GM04504 (cell line): Measurements from ENCODE around the gene CFAP61.
"Not testable (repeated sequence)": the region's sequence is repeated elsewhere in the genome, so short reads cannot be mapped to it uniquely, and the experiment has no call there.

Experiments used
- DNase-seq: peaks from one replicate; pipeline ENCODE4 v3.0.0-alpha.2; 2012; ENCODE audit warnings: low read depth

Gene CFAP61

DNA sequence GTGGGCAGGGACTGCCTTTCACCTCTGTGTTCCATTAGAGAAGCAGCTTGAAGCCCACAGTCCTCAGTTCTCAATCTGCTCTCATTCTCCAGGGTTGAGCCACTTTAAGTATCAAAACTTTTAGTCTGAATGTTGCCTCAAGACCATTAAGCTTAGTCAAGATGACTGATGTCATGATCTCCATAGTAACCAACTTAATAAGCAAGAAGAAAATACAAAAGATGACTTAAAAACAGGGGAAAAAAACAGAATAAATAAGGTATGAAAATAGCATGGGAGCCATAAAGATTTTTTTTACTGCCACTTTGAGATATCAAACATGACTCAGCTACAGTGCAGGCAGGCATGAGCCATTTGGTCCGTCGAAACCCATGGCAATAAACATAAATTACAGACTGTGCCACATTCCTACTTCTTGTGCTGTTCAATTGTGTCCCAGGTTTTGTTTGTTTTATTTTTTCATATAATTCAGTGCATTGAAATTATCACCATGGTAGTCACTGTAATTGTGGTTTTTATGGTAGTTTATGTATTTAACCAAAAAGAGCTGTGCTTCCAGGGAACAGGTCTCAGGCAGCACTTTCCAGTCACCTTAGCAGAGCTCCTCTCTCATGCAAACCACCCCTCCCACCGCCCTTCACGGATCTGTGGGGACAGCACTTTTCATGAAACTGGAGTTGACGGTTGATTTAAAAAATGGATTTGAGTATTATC is 159.1 kb downstream of the CFAP61 start:
- DNase-seq = peak; percentile 28

DNA sequence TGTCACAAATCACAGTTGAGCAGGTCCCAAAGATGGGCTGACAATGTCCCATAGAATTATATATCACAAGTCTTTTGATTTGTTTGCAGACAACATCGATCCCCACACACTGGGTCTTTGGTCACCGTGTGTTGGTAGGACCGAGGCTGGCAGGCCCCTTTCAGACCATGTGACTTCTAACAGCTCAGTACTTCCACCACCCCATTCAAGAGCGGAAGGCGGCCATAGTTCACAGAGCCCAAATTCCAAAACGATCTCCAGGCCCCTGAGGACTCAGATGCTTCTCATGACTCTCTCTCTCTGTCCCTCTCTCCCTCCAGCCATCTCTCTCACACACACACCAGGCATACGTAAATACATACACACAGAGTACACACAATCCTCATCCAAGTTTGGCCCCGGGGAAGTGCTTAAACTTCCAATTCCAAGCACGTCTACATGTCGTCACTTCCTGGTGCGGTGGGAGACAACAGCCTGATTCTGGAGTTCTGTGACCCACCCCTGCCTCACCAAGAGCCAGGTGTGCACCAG is 159.7 kb downstream of the CFAP61 start:
- DNase-seq = no peak

DNA sequence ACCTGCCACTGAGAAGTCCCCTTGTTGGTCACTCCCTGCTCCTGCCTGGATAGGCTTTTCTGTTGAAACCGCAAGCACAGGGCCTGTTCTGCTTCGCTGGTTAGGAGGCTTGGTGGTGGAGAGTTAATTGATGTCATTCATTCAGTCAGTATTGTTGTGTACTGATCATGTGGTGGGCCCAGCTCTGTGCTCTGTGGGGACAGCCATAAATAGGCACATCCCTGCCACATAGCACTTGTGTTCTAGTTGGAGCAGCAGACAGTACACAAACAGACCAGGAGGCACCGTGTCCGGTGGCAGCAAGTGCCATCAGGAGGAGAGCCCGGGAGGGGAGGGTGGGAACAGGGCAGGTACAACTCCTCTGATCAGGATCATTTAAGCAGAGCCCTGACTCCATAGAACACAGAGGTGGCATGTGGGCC is 160.4 kb downstream of the CFAP61 start:
- no peak for DNase-seq

DNA sequence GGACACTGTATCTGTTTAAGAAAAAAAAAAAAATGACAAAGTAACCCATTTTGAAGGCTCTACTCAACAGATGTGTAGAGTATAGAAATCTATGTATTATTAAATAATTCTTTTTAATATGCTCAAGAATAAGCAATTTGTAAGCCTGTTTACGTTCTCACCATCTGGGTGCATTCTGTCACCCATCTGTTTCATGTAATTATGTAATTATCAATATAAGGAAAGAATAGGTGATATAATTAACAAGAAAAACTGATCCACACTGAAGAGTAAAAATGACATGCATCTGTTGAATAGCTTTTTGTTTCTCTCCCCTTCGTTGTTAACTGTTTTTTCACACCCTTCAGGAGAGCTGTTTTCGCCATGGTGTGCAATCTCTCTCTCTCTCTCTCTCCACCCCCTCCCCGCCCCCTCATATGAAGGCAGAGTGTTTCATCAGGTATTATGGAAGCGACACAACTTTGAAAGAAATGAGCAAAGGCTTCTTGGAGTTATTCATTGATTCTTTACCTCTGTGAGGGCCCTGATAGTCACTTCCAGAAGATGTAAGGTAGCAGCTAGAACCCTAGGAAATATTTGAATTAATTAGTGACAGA is 161.3 kb downstream of the CFAP61 start:
- DNase-seq = no peak

DNA sequence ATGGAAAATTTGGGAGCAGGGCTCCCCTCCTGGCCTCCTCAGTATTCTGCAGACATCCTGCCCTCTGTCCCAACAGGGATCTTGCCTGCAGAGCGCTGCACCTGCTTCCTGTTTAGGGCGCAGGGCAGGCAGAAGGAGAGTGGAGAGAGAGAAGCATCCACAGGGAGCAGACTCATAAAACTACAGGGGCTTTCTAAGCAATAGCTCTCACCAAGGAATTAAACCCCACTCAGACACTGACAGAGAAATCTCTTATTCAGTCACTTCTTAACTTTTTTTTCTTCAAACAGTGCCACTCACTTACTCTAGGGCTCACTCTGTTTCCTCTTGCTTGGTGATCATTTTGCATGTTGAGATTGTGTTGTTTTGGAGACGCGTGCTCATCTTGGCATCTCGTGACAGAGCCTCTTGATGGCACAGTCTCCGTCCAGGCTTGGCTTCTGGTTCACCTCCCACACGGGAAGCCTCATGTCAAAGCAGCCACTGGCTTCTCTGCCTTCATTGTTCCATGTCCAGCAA is 162.5 kb downstream of the CFAP61 start:
- DNase-seq = no peak

DNA sequence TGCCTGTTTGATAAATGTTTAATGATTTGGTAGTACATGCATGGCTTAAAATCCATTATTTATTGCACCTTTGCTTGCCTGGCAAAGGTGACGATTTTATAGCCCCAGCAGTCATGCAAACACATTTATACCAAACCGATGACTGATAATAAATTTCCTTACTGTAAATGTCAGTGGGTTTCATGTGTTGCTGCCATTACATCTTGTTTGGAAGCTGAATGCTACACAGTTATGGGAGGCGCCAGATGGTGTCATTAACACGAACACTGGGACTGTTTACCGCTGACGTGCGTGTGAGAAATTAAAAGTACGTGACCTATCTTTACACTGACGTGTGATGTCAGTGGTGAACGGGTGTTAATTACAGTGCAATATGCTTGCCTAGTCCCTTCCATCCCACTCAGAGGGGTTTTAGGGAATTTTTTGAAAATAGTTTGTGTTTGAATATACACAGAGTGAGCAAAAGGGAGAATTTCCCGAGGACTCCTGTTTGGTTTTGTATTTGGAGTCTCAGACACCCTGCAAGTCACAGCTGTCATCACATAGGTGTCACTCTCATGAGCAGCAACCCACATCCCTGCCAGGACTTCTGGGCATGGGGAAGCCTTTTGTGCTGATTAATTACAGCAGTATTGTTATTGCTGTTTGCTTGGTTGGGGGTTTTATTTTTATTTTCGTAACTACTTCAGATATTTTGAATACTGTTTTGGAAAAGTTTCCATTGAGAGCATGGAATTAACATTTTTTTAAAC is 163.8 kb downstream of the CFAP61 start:
- DNase-seq = no peak

DNA sequence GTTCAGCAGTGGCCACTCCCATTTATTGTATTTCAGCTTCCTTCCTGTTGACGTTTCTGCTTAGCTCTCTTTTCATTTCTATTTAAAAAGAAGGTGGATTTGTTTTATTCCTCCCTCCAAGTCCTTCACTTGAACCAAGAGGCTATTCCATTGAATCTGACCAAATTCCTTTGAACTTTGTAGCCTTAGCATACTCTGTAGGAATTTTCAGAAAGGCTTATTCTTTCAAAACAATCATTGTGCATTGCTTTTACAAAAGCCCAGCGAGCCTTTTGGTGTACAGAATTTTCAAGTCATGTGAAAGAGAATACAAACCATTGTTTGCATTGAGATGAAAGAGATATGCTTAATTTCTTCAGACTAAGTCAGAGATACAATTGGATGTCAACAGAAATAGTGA is 164.6 kb downstream of the CFAP61 start:
- DNase-seq = no peak

DNA sequence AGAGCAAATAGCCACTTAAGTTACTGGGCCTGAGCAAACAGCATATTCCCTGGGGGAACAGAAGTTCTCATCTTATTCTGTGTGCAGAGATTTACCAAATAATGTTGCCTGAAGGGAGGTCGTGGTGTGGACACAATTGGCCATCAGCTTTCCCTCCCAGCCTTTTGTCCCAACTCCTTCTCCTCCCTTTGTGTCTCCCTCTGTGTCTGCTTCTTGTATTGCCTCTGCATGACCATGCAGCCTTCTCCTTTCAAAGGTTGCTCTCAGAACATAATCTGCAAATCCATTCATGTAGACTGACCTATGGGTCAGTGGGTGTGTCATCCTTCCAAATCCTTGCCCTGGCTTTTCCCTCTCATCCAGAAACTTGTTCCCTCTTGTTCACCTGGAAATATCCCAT is 165.3 kb downstream of the CFAP61 start:
- DNase-seq = no peak

DNA sequence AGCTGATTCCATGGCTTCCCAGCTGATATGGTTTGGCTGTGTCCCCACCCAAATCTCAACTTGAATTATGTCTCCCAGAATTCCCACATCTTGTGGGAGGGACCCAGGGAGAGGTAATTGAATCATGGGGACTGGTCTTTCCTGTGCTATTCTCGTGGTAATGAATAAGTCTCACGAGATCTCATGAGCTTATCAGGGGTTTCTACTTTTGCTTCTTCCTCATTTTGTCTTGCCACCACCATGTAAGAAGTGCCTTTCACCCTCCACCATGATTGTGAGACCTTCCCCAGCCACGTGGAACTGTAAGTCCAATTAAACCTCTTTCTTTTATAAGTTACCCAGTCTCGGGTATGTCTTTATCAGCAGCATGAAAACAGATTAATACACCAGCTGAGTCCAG is 165.8 kb downstream of the CFAP61 start:
- DNase-seq = not testable (repeated sequence)

DNA sequence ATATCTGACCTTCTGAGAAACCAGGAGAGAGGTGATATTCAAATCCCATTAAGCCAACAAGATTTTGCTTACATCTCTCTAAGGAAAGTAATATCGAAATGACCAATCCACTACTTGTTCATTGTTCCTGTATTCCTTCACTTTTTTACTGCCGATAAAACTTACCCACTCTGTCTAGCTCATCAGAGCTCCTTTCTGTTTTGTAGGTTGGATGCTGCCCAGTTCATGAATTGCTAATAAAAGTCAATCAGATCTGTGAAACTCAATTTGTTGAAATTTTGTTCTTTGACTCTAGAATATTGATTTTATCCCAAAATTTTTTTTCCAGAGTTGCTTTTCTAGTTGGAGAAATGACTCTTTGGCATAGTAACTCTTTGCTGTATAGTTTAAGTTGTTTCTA is 166.7 kb downstream of the CFAP61 start:
- DNase-seq = no peak

DNA sequence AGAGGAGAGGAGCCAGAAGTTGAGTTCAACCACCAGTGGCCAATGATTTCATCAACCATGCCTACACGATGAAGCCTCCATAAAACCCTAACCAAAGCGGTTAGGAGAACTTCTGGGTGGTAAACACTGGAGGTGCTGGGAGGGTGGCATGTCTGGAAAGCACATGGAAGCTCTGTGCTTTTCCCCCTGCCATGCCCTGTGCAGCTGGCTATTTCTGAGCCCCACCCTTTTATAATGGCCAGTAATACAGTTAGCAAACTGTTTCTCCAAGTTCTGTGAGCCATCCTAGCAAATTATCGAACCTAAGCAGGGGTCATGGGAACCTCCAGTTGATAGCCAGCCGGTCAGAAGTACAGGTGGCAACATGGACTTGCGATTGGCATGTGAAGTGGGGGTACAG is 167.8 kb downstream of the CFAP61 start:
- no peak for DNase-seq

DNA sequence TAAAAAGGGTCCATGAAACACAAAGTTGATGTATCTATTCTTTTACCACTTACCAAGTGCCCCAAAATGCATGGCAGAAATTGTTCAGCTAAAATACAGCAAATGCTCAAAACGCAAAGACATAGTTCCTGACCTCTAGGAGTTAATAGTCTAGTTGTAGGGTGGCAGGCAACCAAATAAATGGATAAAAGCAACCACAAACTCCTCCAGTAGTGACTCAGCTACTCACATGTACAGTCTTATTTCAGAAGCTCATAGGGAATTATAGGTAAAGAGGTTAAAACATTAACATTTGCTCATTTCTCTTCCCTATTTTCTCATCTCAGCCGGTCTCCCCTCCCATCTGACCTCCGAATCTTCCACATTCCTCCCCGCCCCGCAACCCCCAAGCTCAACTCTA is 171.6 kb downstream of the CFAP61 start:
- DNase-seq = no peak

DNA sequence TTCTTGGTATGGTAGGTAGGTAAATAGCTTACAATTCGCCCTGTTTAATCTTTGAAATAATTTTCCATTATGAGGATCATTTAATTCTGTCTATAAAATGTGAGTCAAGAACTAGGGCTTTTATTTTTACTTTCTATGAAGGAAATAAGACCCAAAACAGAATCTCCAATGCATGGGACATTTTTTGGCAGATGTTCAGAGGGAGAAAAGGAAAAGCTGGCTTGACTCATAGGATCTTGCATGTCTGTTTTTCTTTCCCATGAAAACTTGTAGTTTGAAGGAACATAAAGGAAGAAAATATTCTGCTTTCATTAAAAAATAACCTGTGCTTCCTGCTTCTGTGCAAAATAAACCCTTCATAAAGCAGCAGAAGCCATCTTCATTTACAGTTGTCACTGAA is 172.5 kb downstream of the CFAP61 start:
- DNase-seq = no peak

DNA sequence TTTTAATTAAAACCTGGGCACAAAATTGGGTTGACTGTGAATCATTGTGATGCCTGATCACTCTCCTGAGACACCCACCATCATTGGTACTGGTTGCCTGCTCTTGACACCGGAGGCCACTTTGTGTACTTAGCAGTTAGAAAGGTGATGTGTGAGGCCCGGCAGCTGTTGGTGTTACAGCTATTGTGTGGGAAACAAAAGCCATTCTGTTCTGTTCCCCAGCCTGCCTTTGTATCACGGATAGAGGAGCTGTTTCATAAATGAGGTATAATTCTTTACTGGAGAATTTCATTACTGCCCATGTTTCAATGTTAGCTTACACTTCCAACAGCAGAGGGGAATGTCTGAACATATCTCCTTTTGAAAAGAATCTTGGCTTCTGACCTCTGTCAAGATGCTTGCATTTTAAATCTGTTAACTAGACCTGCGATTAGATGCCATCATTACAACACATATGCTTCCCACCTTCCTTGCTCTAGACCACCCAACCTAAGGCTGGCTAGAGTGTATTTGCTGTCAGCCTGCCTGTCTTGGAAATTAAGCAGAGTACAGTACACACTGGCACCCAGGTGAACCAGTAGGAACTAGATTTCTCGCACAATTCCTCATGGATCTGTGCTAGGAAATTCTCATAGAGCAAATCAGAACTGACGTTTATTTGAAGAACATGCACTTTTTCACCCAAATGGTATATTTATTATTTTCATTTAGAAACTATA is 173.2 kb downstream of the CFAP61 start:
- DNase-seq = no peak

DNA sequence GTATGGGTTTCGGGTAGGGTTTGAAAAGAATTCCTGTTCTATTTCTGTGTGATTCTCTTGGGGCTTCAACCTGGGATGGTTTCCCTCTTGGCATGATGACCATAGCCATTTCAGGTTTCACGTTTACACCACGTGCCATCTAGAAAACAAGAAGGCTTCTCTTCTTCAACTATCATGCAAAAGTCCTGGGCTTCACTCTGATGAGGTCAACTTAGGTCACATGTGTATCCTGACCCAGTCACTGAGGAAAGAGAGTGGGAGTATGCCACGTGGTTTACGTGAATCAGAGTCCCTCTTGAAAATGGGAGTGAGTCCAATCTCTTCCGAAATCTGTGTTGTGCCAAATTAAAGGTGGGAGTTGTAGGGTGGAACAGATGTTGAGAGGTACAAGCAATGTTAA is 174.2 kb downstream of the CFAP61 start:
- DNase-seq = no peak

DNA sequence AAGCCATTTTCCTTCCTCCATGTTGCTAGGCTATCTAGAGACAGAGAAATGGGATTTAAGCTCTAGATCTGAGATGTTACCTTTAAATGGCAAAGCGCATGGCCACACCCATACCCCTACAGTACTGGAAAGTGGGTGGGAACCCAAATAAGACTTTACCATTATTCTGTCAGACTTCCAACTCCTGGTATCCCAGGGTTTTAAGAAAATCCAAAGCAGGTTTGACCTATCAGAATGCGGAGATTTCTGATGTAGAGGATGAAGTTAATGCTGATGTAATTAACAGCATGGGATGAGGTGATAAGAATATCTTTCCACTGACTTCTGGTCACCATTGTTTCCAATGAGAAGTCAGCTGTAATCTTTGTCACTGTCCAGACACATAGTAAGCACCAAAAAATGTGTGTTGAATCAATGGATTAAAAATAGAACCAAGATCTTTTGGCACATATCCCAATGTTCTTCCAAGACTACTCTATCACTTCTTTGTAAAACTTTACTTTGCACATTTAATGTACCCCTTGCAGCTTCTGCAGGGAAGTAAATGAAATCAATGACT is 174.8 kb downstream of the CFAP61 start:
- no peak for DNase-seq

DNA sequence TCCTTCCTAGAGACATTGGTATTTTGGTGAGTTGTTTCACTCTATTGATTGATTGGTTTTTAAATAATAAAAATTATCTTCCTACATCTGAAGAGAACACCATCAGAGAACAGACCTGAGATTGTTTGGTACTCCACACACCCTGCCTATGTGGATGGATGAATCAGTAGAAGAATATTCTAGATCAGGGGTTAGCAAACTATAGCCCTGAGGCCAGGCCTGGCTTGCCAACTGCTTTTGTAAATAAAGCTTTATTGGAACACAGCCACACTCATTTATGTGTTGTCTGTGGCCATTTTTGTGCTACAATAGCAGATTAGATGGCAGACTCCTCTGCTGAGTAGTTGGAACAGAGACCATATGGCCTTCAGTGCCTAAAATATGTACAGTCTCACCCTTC is 176.0 kb downstream of the CFAP61 start:
- no peak for DNase-seq

DNA sequence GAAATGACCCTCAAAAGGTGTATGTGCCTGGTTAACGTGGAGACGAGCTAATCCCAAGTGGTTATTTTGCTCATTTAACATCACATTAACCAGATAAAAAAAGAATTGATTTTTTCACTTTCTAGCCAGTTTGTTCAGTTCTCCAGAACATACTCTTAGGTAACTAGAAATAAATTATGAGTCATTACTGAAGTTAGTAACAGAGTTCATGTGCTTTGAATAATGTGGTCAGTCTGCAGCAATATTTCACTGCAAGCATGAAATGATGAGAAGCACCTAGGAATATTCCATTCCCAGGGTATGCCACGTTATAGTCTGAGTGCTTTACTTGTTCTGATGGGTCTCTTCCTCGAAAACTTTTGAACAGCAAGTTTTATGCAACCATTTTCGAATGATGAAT is 177.3 kb downstream of the CFAP61 start:
- DNase-seq = no peak

DNA sequence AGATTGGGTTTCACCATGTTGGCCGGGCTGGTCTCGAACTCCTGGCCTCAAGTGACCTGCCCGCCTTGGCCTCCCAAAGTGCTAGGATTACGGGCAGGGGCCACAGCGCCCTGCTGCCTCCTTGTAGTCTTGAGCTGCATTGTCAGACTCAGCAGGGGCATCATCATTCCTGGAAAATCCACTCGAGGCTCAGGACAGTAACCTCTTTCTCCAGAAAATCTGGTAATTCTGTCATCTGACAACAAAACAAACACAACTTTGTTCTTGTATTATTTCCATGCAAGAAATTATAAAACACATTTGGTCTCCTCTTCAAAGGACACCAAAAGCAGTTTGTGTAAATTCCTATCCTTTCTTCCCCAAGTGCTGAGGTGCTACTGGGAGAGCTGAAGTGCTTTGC is 178.4 kb downstream of the CFAP61 start:
- no peak for DNase-seq

DNA sequence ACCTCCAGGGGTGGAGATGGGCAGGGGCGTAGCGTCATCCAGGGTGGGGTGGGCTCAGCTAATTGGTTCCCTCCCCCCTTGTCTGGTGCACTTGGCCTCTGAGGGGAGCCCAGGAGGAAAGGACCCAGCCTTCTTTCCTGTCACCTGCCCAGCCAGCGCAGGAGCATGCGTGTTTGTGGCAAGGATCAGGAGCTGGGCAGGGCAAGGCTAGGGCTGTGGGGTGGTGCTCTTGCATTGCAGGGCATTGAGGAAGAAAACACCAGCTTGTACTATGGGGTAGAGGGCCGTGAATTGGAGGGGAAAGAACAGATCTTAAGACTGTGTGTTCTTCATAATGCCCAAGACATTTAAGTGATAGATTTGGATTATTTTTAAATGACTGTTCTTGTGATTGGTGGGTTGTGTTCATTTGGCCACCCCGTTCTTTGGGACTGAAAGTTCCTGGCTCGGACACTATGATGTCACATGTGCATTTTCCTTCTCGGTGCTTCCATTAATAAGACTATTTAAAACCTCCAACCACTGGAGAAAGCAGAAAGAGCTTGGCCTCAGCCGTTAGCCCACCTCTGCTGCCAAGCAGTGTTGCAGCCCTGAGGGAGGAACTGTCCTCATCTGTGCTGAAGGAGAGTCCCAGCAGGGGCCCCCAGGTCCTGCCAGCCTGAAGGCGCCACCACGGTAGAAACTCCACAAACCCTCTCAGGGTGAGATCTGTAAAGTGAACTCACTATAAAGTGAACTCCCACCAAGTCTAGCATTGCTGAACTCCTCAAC is 179.4 kb downstream of the CFAP61 start:
- DNase-seq = no peak

DNA sequence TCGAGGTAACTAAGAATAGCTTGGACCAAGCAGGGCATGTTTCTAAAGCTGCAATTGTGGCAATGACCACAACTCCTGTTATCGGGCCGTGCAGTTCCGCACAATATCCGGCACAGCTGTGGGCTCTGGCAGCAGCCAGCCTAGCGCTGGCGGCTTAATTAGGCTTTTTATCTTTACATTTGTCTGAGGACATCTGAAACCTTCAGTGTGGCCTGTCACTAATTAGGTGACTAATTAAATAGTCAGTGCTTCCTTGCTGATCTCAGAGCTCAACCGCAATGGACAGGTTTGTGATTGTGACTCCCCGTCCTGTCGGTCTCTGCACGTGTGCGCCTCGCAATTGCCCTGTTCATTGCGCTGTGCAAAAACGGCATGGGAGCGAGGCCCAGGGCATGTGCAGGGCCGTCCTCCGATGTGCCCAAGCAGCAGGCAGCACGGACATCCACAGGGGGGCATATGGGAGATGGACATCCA is 180.7 kb downstream of the CFAP61 start:
- DNase-seq = no peak
